Hippocampal formation (tissue), 2 donors: ENCODE results near the gene CDH22.

Experiments used
- DNase-seq, 2 donors: peaks; one replicate each; lab custom pipeline; 2025; lab: John Stamatoyannopoulos, UW

CDH22 gene

GRCh38 chr20:46268131-46268614 lies 40.1 kb downstream of the CDH22 start:
- DNase-seq = no peak

- no peak for DNase-seq
Measured at GRCh38 chr20:46267108-46268105, 40.9 kb downstream of the CDH22 start.

- no peak for DNase-seq
Measured at GRCh38 chr20:46265539-46265938, 42.8 kb downstream of the CDH22 start.

- no peak for DNase-seq
Measured at GRCh38 chr20:46264391-46265266, 43.7 kb downstream of the CDH22 start.

- peak in 1 of 2 donors; percentile 9 for DNase-seq
Measured at GRCh38 chr20:46261456-46262253, 46.6 kb downstream of the CDH22 start.

GRCh38 chr20:46260936-46261454 lies 47.3 kb downstream of the CDH22 start:
- no peak for DNase-seq

- no peak for DNase-seq
Measured at GRCh38 chr20:46260480-46260879, 47.8 kb downstream of the CDH22 start.

- no peak for DNase-seq
Measured at GRCh38 chr20:46259260-46259859, 48.9 kb downstream of the CDH22 start.

- no peak for DNase-seq
Measured at GRCh38 chr20:46257887-46258286, 50.4 kb downstream of the CDH22 start.

- no peak for DNase-seq
Measured at GRCh38 chr20:46256293-46256692, 52.0 kb downstream of the CDH22 start.

GRCh38 chr20:46255440-46256104 lies 52.7 kb downstream of the CDH22 start:
- DNase-seq = no peak

GRCh38 chr20:46253391-46253790 lies 54.9 kb downstream of the CDH22 start:
- no peak for DNase-seq

- no peak for DNase-seq
Measured at GRCh38 chr20:46252352-46253091, 55.8 kb downstream of the CDH22 start.

GRCh38 chr20:46251211-46251673 lies 57.1 kb downstream of the CDH22 start:
- DNase-seq = no peak

GRCh38 chr20:46250772-46251171 lies 57.5 kb downstream of the CDH22 start:
- no peak for DNase-seq

- no peak for DNase-seq
Measured at GRCh38 chr20:46249671-46250070, 58.6 kb downstream of the CDH22 start.

GRCh38 chr20:46246559-46246958 lies 61.7 kb downstream of the CDH22 start:
- no peak for DNase-seq

- no peak for DNase-seq
Measured at GRCh38 chr20:46243707-46244628, 64.3 kb downstream of the CDH22 start.
